IMR-90 (cell line): ENCODE data around the gene GABRA4. TPM values are rescaled to one million over a fixed set of nuclear protein-coding genes. Genes with fewer than 3 reads are reported as not detected.

Experiments used
- ATAC-seq: fragments of 200-7000 bp; cut with Tn5 transposase; 2 replicates; pipeline ENCODE4 v1.9.1; 2020; ENCODE audit warnings: low read depth, mild to moderate bottlenecking, moderate library complexity
- BruUV-seq: library from RNA; stranded (reverse); fragments of 400-500 nt; replicated peaks from 2 replicates; lab custom pipeline; 2021; lab: Mats Ljungman, UMichigan
- CTCF ChIA-PET: fragments of 300-600 bp; formaldehyde crosslinking; extraction: SDS; loops from one replicate; lab custom pipeline; 2021; ENCODE audit warnings: antibody characterized with exemption; lab: Yijun Ruan, JAX
- POLR2A ChIA-PET: fragments of 300-600 bp; sonication (Branson Sonifier 250); formaldehyde crosslinking; loops from one replicate; lab custom pipeline; 2022; ENCODE audit warnings: antibody characterized with exemption; ENCODE audit not compliant: unreplicated experiment; lab: Charles Lee
- DNase-seq: peaks from one replicate; pipeline ENCODE4 v3.0.0; 2013
- H2AFZ ChIP-seq: replicated peaks from 2 replicates; pipeline ENCODE3; 2013; ENCODE audit warnings: low read length, mild to moderate bottlenecking; ENCODE audit not compliant: poor library complexity
- H2AK5ac ChIP-seq: 2 replicates; pipeline ENCODE4 v1.6.1; 2013; ENCODE audit warnings: low read depth, low read length, inconsistent platforms
- H2AK9ac ChIP-seq: replicated peaks from 2 replicates; pipeline ENCODE3; 2013; ENCODE audit warnings: mild to moderate bottlenecking, low read depth, low read length, moderate library complexity; ENCODE audit not compliant: poor library complexity
- H2BK120ac ChIP-seq: 2 replicates; pipeline ENCODE4 v1.6.1; 2013; ENCODE audit warnings: low read depth, low read length, inconsistent platforms
- H2BK15ac ChIP-seq: 3 replicates; pipeline ENCODE4 v1.6.1; 2013; ENCODE audit warnings: low read depth, low read length, inconsistent platforms
- H2BK20ac ChIP-seq: 2 replicates; pipeline ENCODE4 v1.6.1; 2013; ENCODE audit warnings: low read depth, mild to moderate bottlenecking, inconsistent platforms, low read length, moderate library complexity
- H2BK5ac ChIP-seq: 2 replicates; pipeline ENCODE4 v1.6.1; 2013; ENCODE audit warnings: mild to moderate bottlenecking, low read depth, low read length, inconsistent platforms; ENCODE audit not compliant: poor library complexity, severe bottlenecking
- H3K14ac ChIP-seq: replicated peaks from 2 replicates; pipeline ENCODE4 v1.6.1; 2013; ENCODE audit warnings: low read depth, low read length, inconsistent platforms
- H3K18ac ChIP-seq: 2 replicates; pipeline ENCODE4 v1.6.1; 2013; ENCODE audit warnings: low read depth, low read length, control low read depth
- H3K23ac ChIP-seq: 2 replicates; pipeline ENCODE4 v1.6.1; 2013; ENCODE audit warnings: low read depth, low read length, inconsistent platforms
- H3K27ac ChIP-seq: 2 replicates; pipeline ENCODE4 v1.5.1; 2013; ENCODE audit warnings: mild to moderate bottlenecking, control low read depth, low read length; ENCODE audit not compliant: insufficient read depth
- H3K27me3 ChIP-seq: 2 replicates; pipeline ENCODE4 v1.6.1; 2013; ENCODE audit warnings: low read length; ENCODE audit not compliant: control insufficient read depth, insufficient read depth
- H3K36me3 ChIP-seq: 2 replicates; pipeline ENCODE4 v1.6.1; 2013; ENCODE audit warnings: low read length, mixed read lengths; ENCODE audit not compliant: control insufficient read depth, insufficient read depth
- H3K4ac ChIP-seq: 2 replicates; pipeline ENCODE4 v1.6.1; 2013; ENCODE audit warnings: low read depth, low read length, inconsistent platforms
- H3K4me1 ChIP-seq: 2 replicates; pipeline ENCODE4 v1.6.1; 2013; ENCODE audit warnings: low read length, mixed read lengths; ENCODE audit not compliant: control insufficient read depth, insufficient read depth
- H3K4me2 ChIP-seq: 2 replicates; pipeline ENCODE4 v1.6.1; 2013; ENCODE audit warnings: low read depth, mild to moderate bottlenecking, control low read depth, low read length, moderate library complexity
- H3K4me3 ChIP-seq: 2 replicates; pipeline ENCODE4 v1.5.1; 2013; ENCODE audit warnings: low read depth, mild to moderate bottlenecking, control low read depth, low read length, moderate library complexity; ENCODE audit not compliant: insufficient read depth
- H3K56ac ChIP-seq: 2 replicates; pipeline ENCODE4 v1.6.1; 2013; ENCODE audit warnings: low read length, inconsistent platforms; ENCODE audit not compliant: insufficient read depth; ENCODE audit errors: extremely low read depth
- H3K79me1 ChIP-seq, 2 experiments: 2 replicates each; pipeline ENCODE4 v1.6.1; 2013; ENCODE audit warnings: low read length in 2 of 2, inconsistent platforms in 1 of 2, low read depth in 1 of 2
- H3K9ac ChIP-seq: 2 replicates; pipeline ENCODE4 v1.6.1; 2013; ENCODE audit warnings: low read depth, low read length, control low read depth
- H3K9me1 ChIP-seq: 2 replicates; pipeline ENCODE4 v1.6.1; 2013; ENCODE audit warnings: low read length, inconsistent platforms; ENCODE audit not compliant: insufficient read depth
- H3K9me3 ChIP-seq: 2 replicates; pipeline ENCODE4 v1.6.1; 2013; ENCODE audit warnings: low read length; ENCODE audit not compliant: control insufficient read depth, insufficient read depth
- H4K20me1 ChIP-seq: 2 replicates; pipeline ENCODE4 v1.6.1; 2013; ENCODE audit warnings: low read length, inconsistent platforms; ENCODE audit not compliant: insufficient read depth
- H4K5ac ChIP-seq: 2 replicates; pipeline ENCODE4 v1.6.1; 2013; ENCODE audit warnings: mild to moderate bottlenecking, low read depth, low read length, control low read depth
- H4K8ac ChIP-seq, 2 experiments: 2 replicates each; pipeline ENCODE4 v1.6.1; 2013; ENCODE audit warnings: low read depth in 2 of 2, low read length in 2 of 2, control low read depth in 1 of 2, inconsistent platforms in 1 of 2
- H4K91ac ChIP-seq: 2 replicates; pipeline ENCODE4 v1.6.1; 2013; ENCODE audit warnings: low read depth, low read length, inconsistent platforms; ENCODE audit not compliant: insufficient read depth
- BHLHE40 ChIP-seq: fragments of 150-350 bp; IDR thresholded peaks from 2 replicates; pipeline ENCODE4 v1.6.1; 2016; ENCODE audit warnings: mild to moderate bottlenecking, low read depth, low read length
- CEBPB ChIP-seq: IDR thresholded peaks from 2 replicates; pipeline ENCODE4 v1.6.1; 2012; ENCODE audit warnings: low read depth, low read length, improper control_type of control experiment
- FOS ChIP-seq: fragments of 150-350 bp; IDR thresholded peaks from 2 replicates; pipeline ENCODE4 v1.6.1; 2016; ENCODE audit warnings: low read depth, low read length
- WGBS, 2 experiments: methylation state at CpG; one replicate each; pipeline versions ENCODE4 v1.1.5 to v1.1.7; 2013; ENCODE audit warnings: missing lambda C conversion rate in 2 of 2; ENCODE audit not compliant: insufficient read length in 1 of 2; ENCODE audit errors: extremely low coverage in 2 of 2; 5-methylcytosine and 5-hydroxymethylcytosine counted together
- dilution Hi-C: fragments of 300-500 bp; cut with HindIII; formaldehyde crosslinking; loops from one replicate; pipeline ENCODE4 v1.14.3; 2018; ENCODE audit warnings: low sequenced_read_pairs; ENCODE audit not compliant: unreplicated experiment
- in situ Hi-C: fragments of 300-500 bp; cut with MboI; formaldehyde crosslinking; loops from 3 replicates; pipeline ENCODE4 v1.14.3; 2019; ENCODE audit warnings: low sequenced_read_pairs, inconsistent platforms, mixed read lengths
- intact Hi-C: fragments of 100-400 bp; cut with micrococcal nuclease; formaldehyde crosslinking; loops from 2 replicates; pipeline ENCODE4 v1.10.0; 2022
- polyA plus RNA-seq, 3 experiments: library from polyadenylated mRNA; depleted of rRNA; stranded (reverse); fragments of >200 nt; gene quantifications; 2 replicates each; pipeline ENCODE4 v1.2.3, GENCODE V29; 2012; ENCODE audit warnings: low replicate concordance in 1 of 3
- total RNA-seq: library from RNA; depleted of rRNA; stranded (reverse); fragments of >200 nt; gene quantifications from 2 replicates; pipeline ENCODE4 v1.2.3, GENCODE V29; 2012
- TF ChIP-seq, protein P1 (sequence below): conservative IDR thresholded peaks from 2 replicates; pipeline ENCODE4 v1.5.1; 2012; ENCODE audit warnings: mild to moderate bottlenecking, low read depth, low read length, improper control_type of control experiment
- TF ChIP-seq, protein P2 (sequence below): fragments of 150-350 bp; IDR thresholded peaks from 2 replicates; pipeline ENCODE4 v1.6.1; 2017; ENCODE audit warnings: mild to moderate bottlenecking, antibody characterized with exemption, low read length, low read depth

The GABRA4 gene
- total and polyA plus RNA-seq, 2 of the 4 experiments (the other 2 are of a cell fraction), result 1.1 to 1.8 TPM

GRCh38 chr4:47031751-47032404 lies 38.5 kb upstream of the GABRA4 start:
- ATAC-seq (peak; percentile 13), DNase-seq (no peak)
- Histone ChIP-seq H4K91ac (no peak overlapping the region; the same call in 1 of the 2 replicates), H3K27ac (peak overlapping the region; percentile 3; the same call in 1 of the 2 replicates), H3K9me1 (no peaks in the 10 kb centered on the region), H3K4me3 (peak overlapping the region; percentile 58), H2BK20ac (peak overlapping the region; percentile 10; the same call in 1 of the 2 replicates), H4K5ac (no peak overlapping the region), H3K36me3 (no peaks in the 10 kb centered on the region), H3K18ac (no peak overlapping the region), H4K20me1 (no peaks in the 10 kb centered on the region), H3K4me2 (peak overlapping the region; percentile 100), H3K9me3 (no peaks in the 10 kb centered on the region), H3K4ac (peak overlapping the region; percentile 74; the same call in 1 of the 2 replicates), H3K27me3 (no peaks in the 10 kb centered on the region; the same call in 1 of the 2 replicates), H2BK120ac (peak overlapping the region; percentile 79), H2AK5ac (no peak overlapping the region), H2BK5ac (peak overlapping the region; percentile 6), H4K8ac (peak overlapping the region in 1 of 2 experiments; percentile 64; a peak in 1 of 4 replicates), H3K23ac (peak overlapping the region; percentile 32; the same call in 1 of the 2 replicates), H2AFZ (peak overlapping the region; percentile 99), H2BK15ac (no peak overlapping the region; the same call in 2 of the 3 replicates), H3K79me1 (peaks cover 0 to 13% of the 10 kb centered on the region in 2 experiments; a peak in 1 of 4 replicates), H3K4me1 (no peaks in the 10 kb centered on the region), H3K56ac (peak overlapping the region; percentile 12; the same call in 1 of the 2 replicates), H3K14ac (peak overlapping the region; percentile 55), H2AK9ac (peak overlapping the region; percentile 98), H3K9ac (peak overlapping the region; percentile 37)
- POLR2A ChIA-PET, result no interaction called here
- in situ Hi-C loops (no loop called here), dilution Hi-C loops (no loop called here), intact Hi-C loops (loop anchor here (1.0 to 5.0 kb wide), 4 partner anchors 91 to 350 kb away; no protein-coding TSS in a partner anchor)
- BruUV-seq, result no TSS peak
- CTCF ChIA-PET, result interaction anchor here (0.6 kb wide), 1 partner anchor 32 kb away, joined by 3 read pairs; no protein-coding TSS in a partner anchor
- TF ChIP-seq, protein P1, sequence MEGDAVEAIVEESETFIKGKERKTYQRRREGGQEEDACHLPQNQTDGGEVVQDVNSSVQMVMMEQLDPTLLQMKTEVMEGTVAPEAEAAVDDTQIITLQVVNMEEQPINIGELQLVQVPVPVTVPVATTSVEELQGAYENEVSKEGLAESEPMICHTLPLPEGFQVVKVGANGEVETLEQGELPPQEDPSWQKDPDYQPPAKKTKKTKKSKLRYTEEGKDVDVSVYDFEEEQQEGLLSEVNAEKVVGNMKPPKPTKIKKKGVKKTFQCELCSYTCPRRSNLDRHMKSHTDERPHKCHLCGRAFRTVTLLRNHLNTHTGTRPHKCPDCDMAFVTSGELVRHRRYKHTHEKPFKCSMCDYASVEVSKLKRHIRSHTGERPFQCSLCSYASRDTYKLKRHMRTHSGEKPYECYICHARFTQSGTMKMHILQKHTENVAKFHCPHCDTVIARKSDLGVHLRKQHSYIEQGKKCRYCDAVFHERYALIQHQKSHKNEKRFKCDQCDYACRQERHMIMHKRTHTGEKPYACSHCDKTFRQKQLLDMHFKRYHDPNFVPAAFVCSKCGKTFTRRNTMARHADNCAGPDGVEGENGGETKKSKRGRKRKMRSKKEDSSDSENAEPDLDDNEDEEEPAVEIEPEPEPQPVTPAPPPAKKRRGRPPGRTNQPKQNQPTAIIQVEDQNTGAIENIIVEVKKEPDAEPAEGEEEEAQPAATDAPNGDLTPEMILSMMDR, result no peak
- no peak for TF ChIP-seq FOS
- TF ChIP-seq CEBPB, result no peak
- no peak for TF ChIP-seq BHLHE40
- TF ChIP-seq, protein P2, sequence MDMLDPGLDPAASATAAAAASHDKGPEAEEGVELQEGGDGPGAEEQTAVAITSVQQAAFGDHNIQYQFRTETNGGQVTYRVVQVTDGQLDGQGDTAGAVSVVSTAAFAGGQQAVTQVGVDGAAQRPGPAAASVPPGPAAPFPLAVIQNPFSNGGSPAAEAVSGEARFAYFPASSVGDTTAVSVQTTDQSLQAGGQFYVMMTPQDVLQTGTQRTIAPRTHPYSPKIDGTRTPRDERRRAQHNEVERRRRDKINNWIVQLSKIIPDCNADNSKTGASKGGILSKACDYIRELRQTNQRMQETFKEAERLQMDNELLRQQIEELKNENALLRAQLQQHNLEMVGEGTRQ, result no peak
- WGBS, 2 experiments, result no CpG with 5 or more reads among the region's 19 CpGs
